NCI-H1092 treated with DMSO at 0.1 percent for 48 hours (cell line): ENCODE results near the gene SLC22A23.
A peak's percentile ranks its signal among the peaks of the same experiment; 100 is the strongest.

Experiments
- DNase-seq: peaks from one replicate; lab custom pipeline; 2025; lab: John Stamatoyannopoulos, UW

Gene SLC22A23, protein sequence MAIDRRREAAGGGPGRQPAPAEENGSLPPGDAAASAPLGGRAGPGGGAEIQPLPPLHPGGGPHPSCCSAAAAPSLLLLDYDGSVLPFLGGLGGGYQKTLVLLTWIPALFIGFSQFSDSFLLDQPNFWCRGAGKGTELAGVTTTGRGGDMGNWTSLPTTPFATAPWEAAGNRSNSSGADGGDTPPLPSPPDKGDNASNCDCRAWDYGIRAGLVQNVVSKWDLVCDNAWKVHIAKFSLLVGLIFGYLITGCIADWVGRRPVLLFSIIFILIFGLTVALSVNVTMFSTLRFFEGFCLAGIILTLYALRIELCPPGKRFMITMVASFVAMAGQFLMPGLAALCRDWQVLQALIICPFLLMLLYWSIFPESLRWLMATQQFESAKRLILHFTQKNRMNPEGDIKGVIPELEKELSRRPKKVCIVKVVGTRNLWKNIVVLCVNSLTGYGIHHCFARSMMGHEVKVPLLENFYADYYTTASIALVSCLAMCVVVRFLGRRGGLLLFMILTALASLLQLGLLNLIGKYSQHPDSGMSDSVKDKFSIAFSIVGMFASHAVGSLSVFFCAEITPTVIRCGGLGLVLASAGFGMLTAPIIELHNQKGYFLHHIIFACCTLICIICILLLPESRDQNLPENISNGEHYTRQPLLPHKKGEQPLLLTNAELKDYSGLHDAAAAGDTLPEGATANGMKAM

DNA sequence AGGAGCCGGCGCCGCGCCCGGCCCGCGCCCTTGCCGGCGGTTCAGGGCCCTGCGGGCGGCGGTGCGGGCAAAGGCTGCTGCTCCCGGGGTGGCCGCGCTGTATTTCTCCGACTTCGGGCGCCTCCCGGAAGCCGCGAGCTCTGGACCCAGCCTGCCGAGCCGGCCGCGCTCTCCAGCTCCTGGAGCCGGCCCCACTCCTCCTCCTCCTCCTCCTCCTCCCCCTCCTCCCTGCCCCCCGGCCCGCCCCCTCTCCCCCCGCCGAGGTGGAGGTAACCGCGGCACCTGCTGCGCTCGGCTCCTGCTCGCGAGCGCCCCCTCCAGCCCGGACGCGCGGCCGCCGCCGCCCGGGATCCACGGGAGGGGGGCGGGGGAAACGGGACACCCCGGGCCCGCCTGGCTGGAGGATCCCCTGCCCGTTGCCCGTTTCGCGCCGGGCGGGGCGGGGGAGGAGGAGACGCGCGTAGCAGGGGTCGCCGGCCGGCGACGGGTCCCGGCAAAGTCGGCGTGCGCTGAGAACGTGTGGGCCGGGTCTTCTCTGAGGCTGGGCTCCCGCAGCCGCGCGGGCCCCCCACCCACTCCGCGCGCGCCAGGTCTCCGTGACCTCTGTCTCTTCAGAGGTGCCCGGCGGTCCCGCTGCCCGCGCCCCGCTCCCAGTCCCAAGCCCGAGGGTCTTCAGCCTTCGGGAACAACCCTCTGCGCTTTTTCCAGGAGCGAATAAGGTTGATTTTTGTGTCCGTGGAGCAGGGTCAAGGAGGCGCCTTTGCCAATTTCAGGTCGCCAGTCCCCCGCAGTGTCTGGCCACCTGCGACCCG lies at the start of gene SLC22A23:
Gene SLC22A23, minus strand, starts transcription at position 153 of the 812 bp plus-strand sequence. CDS start 491 bp downstream, outside the sequence.
- DNase-seq = peak; percentile 26

DNA sequence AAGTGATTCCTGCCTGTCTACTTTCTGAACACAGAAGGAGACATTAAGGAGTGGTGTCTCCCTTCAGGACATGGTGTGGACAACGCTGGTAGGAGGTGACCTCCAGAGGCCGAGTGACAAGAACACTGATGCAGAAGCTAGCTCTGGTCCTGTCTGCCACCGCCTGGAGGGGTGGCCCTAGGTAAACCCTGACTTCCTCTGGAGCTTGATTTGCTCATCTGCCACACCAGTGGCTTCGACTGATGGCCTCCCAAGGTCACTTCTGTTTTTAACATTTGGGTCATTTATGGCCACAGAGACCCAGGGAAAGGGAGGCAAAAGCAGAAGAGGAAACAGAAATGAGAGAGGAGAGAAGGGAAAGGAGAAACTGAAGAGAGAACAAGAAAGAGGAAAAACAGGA lies 49.4 kb upstream of the SLC22A23 start:
- DNase-seq = no peak

DNA sequence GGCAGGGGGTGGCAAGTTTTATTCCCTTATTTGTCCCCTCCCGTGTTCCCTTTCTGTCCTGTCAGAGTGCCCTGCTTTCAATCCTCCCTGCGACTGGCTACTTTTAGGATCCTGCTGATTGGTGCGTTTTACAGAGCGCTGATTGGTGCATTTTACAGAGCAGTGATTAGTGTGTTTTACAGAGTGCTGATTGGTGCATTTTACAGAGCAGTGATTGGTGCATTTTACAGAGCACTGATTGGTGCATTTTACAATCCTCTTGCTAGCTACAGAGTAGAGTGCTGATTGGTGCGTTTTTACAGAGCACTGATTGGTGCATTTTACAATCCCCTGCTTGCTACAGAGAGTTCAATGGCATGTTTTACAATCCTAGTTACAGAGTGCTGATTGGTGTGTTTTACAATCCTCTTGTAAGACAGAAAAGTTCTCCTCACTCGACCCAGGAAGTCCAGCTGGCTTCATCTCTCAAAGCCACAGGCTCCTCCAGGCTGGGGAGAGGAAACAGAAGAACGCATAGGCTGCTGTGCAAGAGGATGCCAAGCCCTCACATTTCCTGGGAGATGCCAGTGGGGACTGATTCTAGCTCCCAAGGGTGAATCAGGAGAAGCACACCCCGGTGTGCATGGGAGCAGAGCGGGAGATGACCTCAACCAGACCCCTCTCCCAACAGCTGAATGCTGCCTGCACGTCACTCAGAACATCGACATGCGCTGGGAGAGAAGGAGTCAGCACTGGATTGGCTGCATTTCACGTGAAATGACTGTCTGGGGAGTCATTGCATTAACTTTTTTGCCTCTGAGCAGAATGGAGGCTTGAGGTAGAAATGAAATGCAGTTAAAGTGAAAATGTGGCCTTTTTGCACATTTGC lies 48.3 kb upstream of the SLC22A23 start:
- DNase-seq = no peak

DNA sequence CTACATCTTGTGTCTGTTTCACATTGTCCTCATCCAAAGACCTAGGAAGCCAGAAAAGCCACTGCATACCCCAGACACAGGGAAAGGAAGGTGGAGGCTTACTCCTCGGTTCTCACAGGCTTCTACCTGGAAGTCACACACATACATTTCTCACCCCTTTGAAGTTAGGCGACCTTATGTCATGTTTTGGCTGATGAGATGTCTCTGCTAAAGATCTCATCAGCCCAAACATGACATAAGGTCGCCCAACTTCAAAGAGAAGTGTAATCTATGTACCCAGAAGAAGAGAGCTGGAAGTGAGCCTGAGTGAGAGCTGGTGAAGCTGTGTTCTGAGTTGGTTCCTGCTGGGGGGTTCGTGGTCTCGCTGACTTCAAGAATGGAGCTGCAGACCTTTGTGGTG lies 47.5 kb upstream of the SLC22A23 start:
- no peak for DNase-seq

DNA sequence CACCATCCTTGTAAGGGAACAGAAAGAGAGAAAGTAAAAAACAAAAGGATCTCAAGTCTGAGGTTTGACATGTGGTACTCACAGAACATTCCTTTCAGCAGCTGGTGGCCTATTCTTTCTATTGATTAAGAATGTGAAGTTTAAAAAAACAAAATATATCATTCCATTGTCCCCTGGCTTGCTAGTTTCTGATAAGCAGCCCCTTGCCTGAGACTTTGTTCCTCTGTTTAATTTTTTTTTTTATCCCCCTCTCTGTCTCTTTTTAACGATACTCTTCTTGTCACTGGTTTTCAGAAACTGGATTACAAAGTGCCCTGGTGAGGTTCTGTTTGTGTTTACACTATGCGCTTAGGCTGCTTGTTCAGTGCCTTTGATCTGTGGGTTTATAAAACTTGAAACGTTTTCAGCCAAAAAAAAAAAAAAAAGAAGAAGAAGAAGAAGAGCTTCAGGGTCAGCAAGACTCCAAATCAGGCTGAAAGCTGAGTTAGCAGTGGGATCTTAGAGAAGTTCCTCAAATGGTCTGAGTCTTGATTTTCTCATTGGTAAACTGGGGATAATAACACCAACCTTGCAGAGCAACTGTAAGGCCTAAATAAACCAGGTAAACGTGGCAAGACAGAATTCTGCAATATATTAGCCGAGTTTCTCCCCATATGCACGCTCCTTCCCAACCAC lies 45.1 kb upstream of the SLC22A23 start:
- no peak for DNase-seq

DNA sequence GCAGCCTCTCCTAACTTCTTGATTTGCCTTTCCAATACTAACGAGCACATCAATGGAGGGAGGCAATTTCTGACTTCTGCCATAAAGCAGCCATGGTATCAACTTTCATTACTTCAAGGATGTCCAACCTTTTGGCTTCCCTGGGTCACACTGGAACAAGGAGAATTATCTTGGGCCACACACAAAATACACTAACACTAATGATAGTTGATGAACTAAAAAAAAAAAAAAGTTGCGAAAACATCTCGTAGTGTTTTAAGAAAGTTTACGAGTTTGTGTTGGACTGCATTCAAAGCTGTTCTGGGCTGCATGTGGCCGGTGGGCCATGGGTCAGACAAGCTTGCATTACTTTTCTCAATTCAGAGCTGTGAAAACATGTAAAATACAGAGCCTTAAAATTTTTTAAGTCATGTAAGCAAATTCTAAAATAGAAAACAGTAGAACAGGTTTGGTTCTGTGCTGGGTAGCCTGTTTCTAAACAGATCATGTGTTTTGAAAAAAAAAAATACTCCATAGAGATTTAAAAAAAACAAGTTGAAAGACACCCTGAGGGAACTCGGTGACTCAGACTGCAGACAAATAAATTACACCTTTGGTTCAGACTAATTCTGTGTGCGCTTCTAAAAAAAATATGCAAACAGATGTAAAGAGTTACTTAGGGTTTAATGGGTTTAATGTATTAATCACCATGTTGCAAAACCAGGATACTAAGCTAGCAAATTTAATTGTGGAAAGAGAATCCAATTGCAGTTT lies 43.6 kb upstream of the SLC22A23 start:
- DNase-seq = no peak

DNA sequence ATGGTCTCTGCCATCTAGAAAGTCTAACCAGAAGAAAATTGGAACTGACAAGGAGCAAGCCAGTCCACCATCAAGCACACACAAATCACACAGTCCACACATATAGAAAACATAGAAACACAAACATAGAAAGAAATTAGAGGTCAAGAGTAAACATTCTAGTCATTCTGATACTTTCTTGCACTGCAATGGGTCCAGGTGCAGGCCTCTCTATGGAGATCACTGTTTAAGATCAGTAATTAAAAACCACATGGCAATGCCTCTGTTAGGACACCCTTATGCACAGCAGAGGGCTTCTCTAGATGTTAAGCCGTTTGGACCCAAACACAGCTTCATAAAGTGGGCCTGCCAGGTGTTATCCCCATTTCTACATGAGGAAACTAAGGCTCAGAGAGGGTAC lies 42.8 kb upstream of the SLC22A23 start:
- DNase-seq = no peak

DNA sequence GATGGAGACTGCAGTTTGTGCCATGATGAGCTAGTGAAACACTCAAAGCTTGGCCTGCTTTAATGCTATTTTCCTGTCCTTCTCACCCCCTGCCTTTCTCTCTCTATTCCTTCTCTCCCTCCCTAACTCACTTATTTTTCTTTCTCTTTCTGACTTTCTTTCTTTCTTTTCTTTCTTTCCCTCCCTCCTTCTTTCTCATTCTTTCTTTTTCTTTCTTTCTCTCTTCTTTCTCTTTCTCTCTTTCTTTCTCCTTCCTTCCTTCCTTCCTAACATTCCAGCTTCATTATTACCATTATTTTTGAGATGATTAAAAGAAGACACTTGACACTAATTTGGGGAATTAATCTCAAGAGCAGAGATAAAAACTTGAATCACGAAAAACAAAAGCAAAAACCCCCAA lies 39.5 kb upstream of the SLC22A23 start:
- DNase-seq = no peak

DNA sequence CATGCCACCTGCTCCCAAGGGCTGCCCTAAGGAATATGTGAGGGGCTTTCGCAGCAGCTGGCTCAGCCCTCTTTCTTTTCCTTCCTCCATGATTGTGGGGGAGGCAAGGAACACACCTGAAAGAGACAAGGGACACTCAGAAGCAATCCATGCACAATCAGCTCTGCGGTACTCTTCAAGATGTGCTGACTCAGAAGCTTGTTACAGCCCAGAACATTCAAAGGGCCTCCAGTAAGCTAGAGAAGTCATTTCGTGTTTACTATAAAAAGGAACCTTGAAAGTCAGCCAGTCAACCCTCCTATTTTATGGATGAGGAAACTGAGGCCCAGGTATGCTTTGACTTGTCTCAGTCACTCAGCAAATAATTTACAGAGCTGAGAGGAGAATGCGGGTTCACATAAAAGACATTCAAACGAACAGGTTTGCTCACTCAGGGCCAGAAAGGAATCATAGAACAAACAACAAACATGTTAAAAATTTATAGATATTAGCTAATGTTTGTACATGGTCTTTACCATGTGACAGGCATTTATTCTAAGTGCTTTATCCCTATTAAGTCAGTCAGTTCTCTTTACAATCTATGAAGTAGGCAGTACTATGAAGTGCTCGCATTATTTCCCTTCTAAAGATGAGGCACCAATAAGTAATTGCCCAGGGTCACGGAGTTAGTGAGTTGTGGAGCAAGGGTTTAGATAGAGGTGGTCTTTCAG lies 37.7 kb upstream of the SLC22A23 start:
- no peak for DNase-seq

DNA sequence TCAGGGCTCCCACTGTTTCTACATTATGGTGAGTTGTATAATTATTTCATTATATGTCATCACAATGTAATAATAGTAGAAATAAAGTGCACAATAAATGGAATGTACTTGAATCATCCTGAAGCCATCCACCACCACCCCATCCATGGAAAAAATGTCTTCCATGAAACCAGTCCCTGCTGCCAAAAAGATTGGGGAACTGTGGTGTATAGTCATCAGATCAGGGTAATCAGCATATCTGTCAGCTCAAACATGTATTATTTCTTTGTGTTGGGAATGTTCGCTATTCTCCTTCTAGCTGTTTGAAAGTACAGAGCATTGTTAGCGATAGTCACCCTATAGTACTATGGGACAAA lies 33.8 kb upstream of the SLC22A23 start:
- no peak for DNase-seq

DNA sequence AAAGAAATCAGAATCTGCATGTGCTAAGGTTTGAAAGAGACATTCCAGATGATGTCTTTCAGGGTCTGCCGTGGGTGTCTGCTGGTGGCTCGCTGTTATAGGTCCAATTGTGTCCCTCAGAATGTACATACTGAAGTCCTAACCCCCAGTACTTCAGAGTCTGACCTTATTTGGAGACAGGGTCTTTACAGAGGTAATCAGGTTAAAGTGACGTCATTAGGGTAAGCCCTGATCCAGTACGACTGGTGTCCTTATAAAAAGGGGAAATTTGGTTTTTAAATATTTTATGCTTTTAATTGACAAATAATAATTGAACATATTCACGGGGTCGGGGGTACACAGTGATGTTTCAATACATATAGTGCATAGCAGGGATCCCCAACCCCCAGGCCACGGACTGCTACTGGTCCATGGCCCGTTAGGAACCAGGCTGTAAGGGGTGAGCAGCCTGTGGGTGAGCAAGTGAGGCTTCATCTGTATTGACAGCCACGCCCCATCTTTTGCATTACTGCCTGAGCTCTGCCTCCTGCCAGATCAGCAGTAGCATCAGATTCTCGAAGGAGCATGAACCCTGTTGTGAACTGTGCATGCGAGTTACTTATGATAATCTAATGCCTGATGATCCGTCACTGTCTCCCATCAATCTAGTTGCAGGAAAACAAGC lies 33.2 kb upstream of the SLC22A23 start:
- DNase-seq = no peak

DNA sequence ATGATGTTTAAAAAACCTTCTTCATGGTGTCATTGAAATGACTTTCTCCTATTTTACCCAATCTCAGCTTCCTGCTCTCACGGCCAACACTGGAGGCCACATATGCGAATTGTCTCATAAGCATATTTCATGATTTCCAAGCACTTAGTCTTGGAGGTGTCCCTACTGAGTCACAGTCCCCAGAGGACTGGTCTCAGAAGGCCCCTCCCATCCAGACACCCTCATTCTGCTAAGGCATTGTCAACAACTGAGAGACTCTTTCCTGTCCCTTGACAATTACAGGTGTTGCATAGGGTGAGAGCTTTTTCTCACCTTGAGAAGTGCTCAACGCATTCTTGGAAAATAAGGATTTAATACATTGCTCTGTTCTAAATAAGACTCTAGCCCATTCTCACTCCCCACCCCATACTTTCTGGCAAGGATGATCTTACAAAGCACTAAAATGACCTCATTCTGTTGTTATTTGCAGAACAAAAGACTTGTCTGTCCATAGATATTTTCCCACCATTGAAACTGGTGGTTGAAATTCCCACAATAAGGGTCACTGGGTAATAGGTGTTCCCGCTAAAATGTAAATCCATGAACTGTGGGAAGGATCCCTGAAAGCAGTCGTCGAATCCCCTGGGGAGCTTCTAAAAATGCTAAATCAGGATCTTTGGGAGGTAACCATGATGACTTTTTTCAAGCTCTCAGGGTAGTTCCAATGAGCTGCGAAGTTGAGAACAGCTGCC lies 32.3 kb upstream of the SLC22A23 start:
- DNase-seq = no peak

DNA sequence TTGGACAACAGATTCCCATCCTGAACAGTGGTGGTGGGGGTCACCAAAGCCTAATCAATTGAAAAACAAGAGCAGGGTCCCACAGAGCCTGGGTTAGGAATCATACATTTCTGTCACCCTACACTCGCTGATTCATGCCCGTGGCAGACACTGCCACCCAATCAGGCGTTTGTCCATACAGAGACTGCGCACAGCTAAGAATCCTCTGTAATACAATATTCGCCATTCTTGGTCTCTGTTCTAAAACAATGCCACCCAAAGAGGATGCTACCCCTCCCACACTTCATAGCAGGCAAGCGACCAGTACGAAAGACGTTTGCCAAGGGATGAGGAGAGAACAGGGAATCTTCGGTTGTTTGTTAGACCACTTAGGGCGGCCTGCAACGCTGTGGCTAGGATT lies 28.1 kb upstream of the SLC22A23 start:
- DNase-seq = no peak

DNA sequence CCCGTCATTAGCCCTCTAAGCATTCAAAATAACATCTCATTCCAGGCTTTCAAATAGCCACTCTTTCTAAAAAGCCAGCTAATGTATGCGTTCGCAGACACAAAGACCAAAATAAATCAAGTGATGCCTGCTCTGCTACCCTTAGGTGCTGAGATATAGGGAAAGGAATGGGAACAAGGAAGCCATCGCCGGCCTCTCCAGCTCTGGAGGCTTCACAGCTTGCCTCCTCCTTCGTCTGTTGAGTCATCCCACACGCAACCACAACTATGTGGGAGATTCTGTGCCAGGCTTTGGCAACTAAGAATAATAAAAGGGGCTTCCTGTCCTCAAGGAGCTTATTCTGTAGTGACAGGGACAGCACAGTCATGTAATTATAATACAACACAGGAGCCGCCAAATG lies 27.3 kb upstream of the SLC22A23 start:
- DNase-seq = no peak

DNA sequence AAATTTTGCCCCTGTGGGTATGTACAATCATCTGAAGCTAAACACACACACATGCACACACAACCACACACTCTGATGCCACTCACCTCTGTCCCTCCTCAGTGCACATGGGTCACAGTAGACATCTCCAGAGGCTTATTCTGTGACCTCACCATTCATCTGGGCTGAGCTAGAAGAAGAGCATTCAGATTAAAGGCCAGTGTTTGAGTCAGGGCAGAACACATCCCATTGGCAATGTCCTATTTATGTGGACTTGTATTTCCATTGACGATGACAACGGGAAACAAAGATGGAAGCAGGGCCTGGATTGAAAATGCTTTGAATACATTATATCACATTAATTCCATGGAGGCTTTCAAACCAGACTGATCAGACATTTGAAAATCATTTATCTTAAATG lies 26.8 kb upstream of the SLC22A23 start:
- DNase-seq = no peak

DNA sequence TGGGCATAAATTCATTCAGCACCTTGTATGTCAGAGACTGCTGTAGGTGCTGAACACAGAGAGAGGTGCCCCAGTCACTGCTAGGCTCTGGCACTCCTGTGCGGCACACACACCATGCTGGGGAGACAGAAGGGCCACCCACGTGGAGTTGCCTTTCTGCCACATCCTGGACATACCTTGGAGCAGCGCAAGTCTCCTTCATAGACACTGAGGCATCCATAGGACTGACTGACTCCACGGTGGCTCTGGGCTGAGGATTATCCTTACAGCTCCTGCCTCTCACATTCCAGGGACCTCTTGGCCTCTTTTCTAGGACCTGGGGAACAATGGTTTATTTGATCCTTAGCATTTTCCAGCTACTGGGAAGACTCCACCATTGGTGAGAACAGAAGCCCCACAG lies 26.0 kb upstream of the SLC22A23 start:
- DNase-seq = no peak

DNA sequence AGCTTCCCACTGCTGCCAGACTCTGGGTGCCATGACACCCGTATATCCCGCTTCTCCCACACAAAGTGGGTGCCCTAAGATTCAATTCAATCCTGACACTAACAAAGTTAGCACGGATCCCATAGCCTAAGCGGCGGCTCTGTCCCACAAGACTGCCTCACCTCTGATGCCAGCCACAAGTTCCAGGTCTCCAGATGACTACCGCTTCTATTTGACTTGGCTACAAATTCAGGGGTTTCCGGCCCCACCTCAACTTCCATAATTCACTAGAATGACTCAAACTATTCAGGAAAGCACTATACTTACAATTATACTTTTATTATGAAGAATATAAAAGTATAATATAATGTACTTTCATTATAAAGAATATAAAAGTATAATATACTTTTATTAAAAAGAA lies 24.8 kb upstream of the SLC22A23 start:
- DNase-seq = no peak

DNA sequence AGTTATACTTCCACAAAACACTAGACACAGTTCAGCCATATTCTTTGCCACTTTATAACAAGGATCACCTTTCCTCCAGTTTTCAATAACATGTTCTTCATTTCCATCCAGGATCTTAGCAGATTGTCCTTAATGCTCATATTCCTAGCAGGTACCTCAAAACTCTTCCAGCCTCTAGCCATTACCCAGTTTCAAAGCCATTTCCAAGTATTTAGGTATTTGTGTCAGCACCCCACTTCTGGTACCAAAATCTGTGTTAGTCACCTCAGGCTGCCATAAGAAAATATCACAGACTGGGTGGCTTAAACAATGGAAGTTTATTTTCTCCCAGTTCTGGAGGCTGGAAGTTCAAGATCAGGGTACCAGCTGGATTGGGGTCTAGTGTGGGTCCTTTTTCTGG lies 23.2 kb upstream of the SLC22A23 start:
- DNase-seq = no peak

DNA sequence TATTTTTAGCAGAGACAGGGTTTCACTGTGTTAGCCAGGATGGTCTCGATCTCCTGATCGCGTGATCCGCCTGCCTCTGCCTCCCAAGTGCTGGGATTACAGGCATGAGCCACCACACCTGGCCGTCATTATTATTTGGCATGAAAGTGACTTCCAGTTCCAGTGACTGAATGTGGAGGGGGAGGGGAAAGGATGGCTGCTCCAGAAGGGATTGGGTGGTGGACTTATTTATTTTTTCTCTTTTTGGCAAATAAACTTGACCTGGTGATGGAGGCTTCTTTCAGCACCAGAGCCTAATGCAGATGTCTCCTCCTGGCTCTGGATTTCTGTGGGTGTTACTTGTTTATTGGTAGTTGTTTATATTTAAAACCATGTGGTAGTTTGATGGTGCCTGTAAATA lies 16.9 kb upstream of the SLC22A23 start:
- DNase-seq = no peak
